HEK293 (cell line): ENCODE measurements around the gene NBPF6.
A peak's percentile ranks its signal among the peaks of the same experiment; 100 is the strongest.
"Not testable (repeated sequence)": the region's sequence is repeated elsewhere in the genome, so short reads cannot be mapped to it uniquely, and the experiment has no call there.

Source experiments
- CTCF ChIA-PET: fragments of 350-600 bp; formaldehyde crosslinking; extraction: SDS; loops from one replicate; lab custom pipeline; 2021; ENCODE audit warnings: antibody characterized with exemption; lab: Yijun Ruan, JAX
- POLR2A ChIA-PET: fragments of 300-600 bp; formaldehyde crosslinking; extraction: SDS; loops from one replicate; lab custom pipeline; 2020; ENCODE audit warnings: antibody characterized with exemption, inconsistent platforms; lab: Yijun Ruan, JAX
- H3K27ac ChIP-seq: fragments of 200-500 bp; sonication (Bioruptor generic); 2 replicates; pipeline ENCODE4 v1.5.1; 2014; ENCODE audit warnings: low read depth, low read length, control low read depth, inconsistent platforms; ENCODE audit errors: extremely low read depth
- H3K36me3 ChIP-seq, 2 experiments: fragments of 200-500 bp in 1 of 2; sonication (Bioruptor generic) in 1 of 2; 1 replicate in 1 of 2; 2 replicates in 1 of 2; pipeline ENCODE4 v1.5.1; 2014 to 2017; ENCODE audit warnings: inconsistent platforms in 2 of 2, low read length in 2 of 2; ENCODE audit not compliant: control insufficient read depth in 2 of 2, insufficient read depth in 1 of 2
- H3K4me1 ChIP-seq: fragments of 200-500 bp; sonication (Bioruptor generic); 2 replicates; pipeline ENCODE4 v1.5.1; 2014; ENCODE audit warnings: mild to moderate bottlenecking, low read length, inconsistent platforms; ENCODE audit not compliant: control insufficient read depth, insufficient read depth
- H3K4me3 ChIP-seq: 2 replicates; pipeline ENCODE4 v1.5.1; 2011; ENCODE audit warnings: low read depth, mild to moderate bottlenecking, control low read depth, low read length, moderate library complexity
- H3K9me3 ChIP-seq: fragments of 200-500 bp; sonication (Bioruptor generic); 2 replicates; pipeline ENCODE4 v1.5.1; 2014; ENCODE audit warnings: low read depth, low read length, inconsistent platforms; ENCODE audit not compliant: control insufficient read depth, insufficient read depth
- GFI1B ChIP-seq: fragments of 450-650 bp; formaldehyde crosslinking; IDR thresholded peaks from 2 replicates; pipeline ENCODE4 v1.5.1; 2016; ENCODE audit warnings: missing biosample characterization, missing genetic modification characterization
- OSR2 ChIP-seq: fragments of 450-650 bp; formaldehyde crosslinking; IDR thresholded peaks from 2 replicates; pipeline ENCODE4 v1.5.1; 2016; ENCODE audit warnings: missing biosample characterization, missing genetic modification characterization
- PRDM1 ChIP-seq: fragments of 450-650 bp; formaldehyde crosslinking; IDR thresholded peaks from 2 replicates; pipeline ENCODE4; 2016; ENCODE audit warnings: missing biosample characterization, missing genetic modification characterization
- ZIC2 ChIP-seq: fragments of 450-650 bp; formaldehyde crosslinking; IDR thresholded peaks from 2 replicates; pipeline ENCODE4 v1.5.1; 2016; ENCODE audit warnings: missing biosample characterization, missing genetic modification characterization
- ZNF146 ChIP-seq: fragments of 450-650 bp; formaldehyde crosslinking; IDR thresholded peaks from 2 replicates; pipeline ENCODE4 v1.5.1; 2016; ENCODE audit warnings: missing biosample characterization, missing genetic modification characterization
- ZNF211 ChIP-seq: fragments of 450-650 bp; formaldehyde crosslinking; IDR thresholded peaks from 2 replicates; pipeline ENCODE4 v1.5.1; 2016; ENCODE audit warnings: low read depth, missing biosample characterization, missing genetic modification characterization
- ZNF654 ChIP-seq: fragments of 450-650 bp; formaldehyde crosslinking; IDR thresholded peaks from 2 replicates; pipeline ENCODE4 v1.5.1; 2016; ENCODE audit warnings: low read depth, missing biosample characterization, missing genetic modification characterization
- TF ChIP-seq, protein P1 (sequence below): fragments of 450-650 bp; formaldehyde crosslinking; IDR thresholded peaks from 2 replicates; pipeline ENCODE4 v1.5.1; 2016; ENCODE audit warnings: missing biosample characterization, missing genetic modification characterization

Gene NBPF6

DNA sequence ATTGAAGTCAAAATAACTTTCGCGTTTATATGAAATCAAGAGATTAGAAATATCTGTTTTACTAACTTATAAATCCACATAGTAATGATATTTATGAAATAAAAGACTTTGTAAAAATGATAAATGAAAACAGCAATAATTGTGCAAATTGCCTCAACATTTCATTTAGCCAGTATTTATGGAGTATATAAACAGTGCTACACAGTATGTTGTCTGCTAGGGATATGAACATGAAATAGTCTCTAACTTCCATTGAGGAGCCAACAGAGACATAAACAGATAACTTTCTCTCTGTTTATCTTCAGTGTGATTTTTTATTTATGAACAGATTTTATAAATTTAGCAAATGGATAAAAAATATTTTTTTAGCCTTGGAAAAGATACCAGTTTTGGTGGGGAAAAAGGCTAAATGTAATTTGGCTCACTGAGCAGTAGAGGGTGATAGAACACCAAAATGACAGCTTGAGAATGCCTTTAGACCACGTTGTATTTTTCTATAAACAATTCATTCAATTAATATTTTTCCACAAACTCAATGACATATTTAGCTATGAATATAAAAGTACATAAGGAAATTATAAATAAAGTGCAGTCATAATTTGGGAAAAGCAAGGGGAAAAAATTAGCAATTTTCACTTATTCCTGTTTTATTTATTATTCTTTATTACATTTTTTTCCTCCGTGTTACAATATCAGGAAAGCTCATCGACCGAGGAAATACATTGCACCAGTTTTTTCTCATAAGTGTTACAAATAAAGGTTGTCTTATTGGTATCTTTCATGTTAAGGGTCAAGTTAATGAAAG, 62.3 kb downstream of the NBPF6 start:
- TF ChIP-seq OSR2 (tag by site-specific recombination) (no peak), GFI1B (tag by site-specific recombination) (no peak), ZNF211 (tag by site-specific recombination) (no peak), ZNF654 (tag by site-specific recombination) (peak; percentile 86), ZIC2 (tag by site-specific recombination) (no peak)
- TF ChIP-seq, protein P1, sequence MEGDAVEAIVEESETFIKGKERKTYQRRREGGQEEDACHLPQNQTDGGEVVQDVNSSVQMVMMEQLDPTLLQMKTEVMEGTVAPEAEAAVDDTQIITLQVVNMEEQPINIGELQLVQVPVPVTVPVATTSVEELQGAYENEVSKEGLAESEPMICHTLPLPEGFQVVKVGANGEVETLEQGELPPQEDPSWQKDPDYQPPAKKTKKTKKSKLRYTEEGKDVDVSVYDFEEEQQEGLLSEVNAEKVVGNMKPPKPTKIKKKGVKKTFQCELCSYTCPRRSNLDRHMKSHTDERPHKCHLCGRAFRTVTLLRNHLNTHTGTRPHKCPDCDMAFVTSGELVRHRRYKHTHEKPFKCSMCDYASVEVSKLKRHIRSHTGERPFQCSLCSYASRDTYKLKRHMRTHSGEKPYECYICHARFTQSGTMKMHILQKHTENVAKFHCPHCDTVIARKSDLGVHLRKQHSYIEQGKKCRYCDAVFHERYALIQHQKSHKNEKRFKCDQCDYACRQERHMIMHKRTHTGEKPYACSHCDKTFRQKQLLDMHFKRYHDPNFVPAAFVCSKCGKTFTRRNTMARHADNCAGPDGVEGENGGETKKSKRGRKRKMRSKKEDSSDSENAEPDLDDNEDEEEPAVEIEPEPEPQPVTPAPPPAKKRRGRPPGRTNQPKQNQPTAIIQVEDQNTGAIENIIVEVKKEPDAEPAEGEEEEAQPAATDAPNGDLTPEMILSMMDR: peak; percentile 40
- TF ChIP-seq, all 188 proteins: peak for 2
- Histone ChIP-seq H3K9me3 (no peaks in the 10 kb centered on the region), H3K4me1 (no peaks in the 10 kb centered on the region), H3K27ac (no peak overlapping the region), H3K36me3 (no peaks in the 10 kb centered on the region), H3K4me3 (no peak overlapping the region)
- CTCF ChIA-PET: interaction anchor here (0.6 to 4.4 kb wide), 21 partner anchors 10 to 1148 kb away, joined by 3 to 91 read pairs (median 4); partner anchors contain the start of gene EEIG2
- POLR2A ChIA-PET: interaction anchor here (0.8 kb wide), 1 partner anchor 132 kb away, joined by 4 read pairs; no protein-coding TSS in a partner anchor

DNA sequence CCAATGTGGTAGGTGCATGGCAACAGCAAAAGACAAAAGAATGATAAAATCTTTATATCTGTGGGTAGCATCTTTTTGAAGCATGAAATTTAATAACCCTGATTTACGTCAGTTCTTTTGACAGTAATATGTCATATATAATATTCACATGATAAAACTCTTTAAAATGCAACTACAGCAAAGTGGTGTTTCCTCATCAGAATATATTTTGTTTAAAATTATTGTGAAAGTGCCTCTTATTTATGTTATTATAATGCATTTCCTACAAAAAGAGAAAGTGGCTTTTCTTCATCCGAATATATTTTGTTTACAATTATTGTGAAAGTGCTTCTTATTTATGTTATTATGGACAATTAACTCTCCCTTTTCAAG, 62.9 kb downstream of the NBPF6 start:
- Histone ChIP-seq H3K36me3 (no peaks in the 10 kb centered on the region), H3K4me3 (no peak overlapping the region), H3K4me1 (no peaks in the 10 kb centered on the region), H3K27ac (no peak overlapping the region), H3K9me3 (no peaks in the 10 kb centered on the region)
- POLR2A ChIA-PET: interaction anchor here (0.8 kb wide), 1 partner anchor 131 kb away, joined by 4 read pairs; no protein-coding TSS in a partner anchor
- TF ChIP-seq PRDM1: peak; percentile 53
- no peak for TF ChIP-seq ZIC2 (tag by site-specific recombination)
- CTCF ChIA-PET: interaction anchor here (0.6 to 4.4 kb wide), 19 partner anchors 9 to 1148 kb away, joined by 3 to 91 read pairs (median 5); partner anchors contain the start of gene EEIG2

DNA sequence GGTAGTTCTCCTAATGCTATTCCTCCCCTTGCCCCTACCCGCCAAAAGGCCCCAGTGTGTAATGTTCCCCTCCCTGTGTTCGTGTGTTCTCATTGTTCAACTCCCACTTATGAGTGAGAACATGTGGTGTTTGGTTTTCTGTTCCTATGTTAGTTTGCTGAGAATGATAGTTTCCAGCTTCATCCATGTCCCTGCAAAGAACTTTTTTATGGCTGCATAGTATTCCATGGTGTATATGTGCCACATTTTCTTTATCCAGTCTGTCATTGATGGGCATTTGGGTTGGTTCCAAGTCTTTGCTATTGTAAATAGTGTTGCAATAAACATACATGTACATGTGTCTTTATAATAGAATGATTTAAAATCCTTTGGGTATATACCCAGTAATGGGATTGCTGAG, 63.8 kb downstream of the NBPF6 start:
- POLR2A ChIA-PET, H3K36me3 ChIP-seq, H3K4me3 ChIP-seq, H3K27ac ChIP-seq, H3K9me3 ChIP-seq, H3K4me1 ChIP-seq: not testable (repeated sequence)
- CTCF ChIA-PET: interaction anchor here (0.6 to 2.2 kb wide), 3 partner anchors 113 to 389 kb away, joined by 4 to 9 read pairs (median 5); no protein-coding TSS in a partner anchor
- peak; percentile 79 for TF ChIP-seq ZNF146 (tag by site-specific recombination)

DNA sequence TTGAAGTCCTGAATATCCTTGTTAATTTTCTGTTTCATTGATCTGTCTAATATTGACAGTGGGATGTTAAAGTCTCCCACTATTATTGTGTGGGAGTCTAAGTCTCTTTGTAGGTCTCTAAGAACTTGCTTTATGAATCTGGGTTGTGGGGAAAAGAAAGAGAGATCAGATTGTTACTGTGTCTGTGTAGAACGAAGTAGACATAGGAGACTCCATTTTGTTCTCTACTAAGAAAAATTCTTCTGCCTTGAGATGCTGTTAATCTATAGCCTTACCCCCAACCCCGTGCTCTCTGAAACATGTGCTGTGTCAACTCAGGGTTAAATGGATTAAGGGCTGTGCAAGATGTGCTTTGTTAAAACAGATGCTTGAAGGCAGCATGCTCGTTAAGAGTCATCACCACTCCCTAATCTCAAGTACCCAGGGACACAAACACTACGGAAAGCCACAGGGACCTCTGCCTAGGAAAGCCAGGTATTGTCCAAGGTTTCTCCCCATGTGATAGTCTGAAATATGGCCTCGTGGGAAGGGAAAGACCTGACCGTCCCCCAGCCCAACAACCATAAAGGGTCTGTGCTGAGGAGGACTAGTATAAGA, 67.3 kb downstream of the NBPF6 start:
- H3K9me3 ChIP-seq, H3K4me3 ChIP-seq, H3K4me1 ChIP-seq, H3K27ac ChIP-seq, H3K36me3 ChIP-seq, POLR2A ChIA-PET: not testable (repeated sequence)
- CTCF ChIA-PET: interaction anchor here (0.8 kb wide), 1 partner anchor 43 kb away, joined by 4 read pairs; no protein-coding TSS in a partner anchor
